ENCODE results near the gene F11R.
"Not testable (repeated sequence)": the region's sequence is repeated elsewhere in the genome, so short reads cannot be mapped to it uniquely, and the experiment has no call there.

The F11R gene

GRCh38 chr1:160993544-160994193, 27.3 kb downstream of the F11R start:
- no peak for DNase-seq (ENCODE audit: low read depth)
- TF ChIP-seq, protein P1, sequence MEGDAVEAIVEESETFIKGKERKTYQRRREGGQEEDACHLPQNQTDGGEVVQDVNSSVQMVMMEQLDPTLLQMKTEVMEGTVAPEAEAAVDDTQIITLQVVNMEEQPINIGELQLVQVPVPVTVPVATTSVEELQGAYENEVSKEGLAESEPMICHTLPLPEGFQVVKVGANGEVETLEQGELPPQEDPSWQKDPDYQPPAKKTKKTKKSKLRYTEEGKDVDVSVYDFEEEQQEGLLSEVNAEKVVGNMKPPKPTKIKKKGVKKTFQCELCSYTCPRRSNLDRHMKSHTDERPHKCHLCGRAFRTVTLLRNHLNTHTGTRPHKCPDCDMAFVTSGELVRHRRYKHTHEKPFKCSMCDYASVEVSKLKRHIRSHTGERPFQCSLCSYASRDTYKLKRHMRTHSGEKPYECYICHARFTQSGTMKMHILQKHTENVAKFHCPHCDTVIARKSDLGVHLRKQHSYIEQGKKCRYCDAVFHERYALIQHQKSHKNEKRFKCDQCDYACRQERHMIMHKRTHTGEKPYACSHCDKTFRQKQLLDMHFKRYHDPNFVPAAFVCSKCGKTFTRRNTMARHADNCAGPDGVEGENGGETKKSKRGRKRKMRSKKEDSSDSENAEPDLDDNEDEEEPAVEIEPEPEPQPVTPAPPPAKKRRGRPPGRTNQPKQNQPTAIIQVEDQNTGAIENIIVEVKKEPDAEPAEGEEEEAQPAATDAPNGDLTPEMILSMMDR (IDR thresholded peaks at IDR 0.05; ENCODE audit: control insufficient read depth, extremely low read depth, insufficient read depth) = peak; percentile 37
- no peak overlapping the region for H3K4me3 ChIP-seq (ENCODE audit: low read depth, low read length)

DNA sequence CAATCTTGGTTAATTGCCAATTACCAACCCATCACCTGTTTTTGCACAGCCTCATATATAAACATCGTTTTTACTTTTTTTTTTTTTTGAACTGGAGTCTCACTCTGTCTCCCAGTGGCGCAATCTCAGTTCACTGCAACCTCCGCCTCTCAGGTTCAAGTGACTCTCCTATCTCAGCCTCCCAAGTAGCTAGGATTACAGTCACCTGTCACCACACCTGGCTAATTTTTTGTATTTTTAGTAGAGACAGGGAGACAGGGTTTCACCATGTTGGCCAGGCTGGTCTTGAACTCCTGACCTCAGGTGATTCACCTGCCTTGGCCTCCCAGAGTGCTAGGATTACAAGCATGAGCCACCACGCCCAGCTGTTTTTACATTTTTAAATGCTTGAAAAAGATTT, 28.9 kb downstream of the F11R start:
- DNase-seq (ENCODE audit: low read depth); H3K4me3 ChIP-seq (ENCODE audit: low read depth, low read length): not testable (repeated sequence)

DNA sequence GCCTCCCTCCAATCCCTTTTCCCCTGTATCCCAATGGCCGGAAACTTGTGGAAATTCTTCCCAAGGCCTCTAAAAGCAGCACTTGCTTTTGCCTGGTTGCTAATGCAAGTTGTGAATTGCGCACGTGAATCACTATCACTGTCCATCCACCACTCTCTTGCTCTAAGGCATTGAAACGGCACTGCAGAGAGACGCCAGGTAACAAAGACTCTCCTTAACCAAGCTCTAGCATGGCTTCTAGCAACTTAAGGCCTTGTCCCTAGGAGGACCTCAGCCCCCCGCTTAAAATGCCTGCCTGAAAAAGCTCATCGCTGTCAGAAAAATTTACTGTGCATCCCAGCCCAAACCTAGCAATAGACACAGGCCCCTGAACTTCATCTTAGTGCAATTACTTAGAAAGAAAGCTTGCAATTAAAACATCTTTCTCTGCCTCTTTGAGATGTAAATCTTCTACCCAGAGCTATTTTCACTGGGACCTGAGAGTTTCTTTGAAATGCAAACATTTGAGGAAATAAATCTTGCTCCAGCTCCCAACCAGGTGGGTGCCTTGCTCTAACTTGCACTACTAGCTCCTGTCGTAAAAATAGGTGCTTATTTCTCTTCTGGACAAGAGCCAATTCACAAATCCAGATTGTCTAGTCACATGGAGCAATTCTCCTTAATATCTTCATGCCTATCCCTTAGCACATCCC, 33.4 kb downstream of the F11R start:
- no peak overlapping the region for H3K4me3 ChIP-seq (ENCODE audit: low read depth, low read length)
- TF ChIP-seq, protein P1 (IDR thresholded peaks at IDR 0.05; ENCODE audit: control insufficient read depth, extremely low read depth, insufficient read depth) = no peak
- DNase-seq (ENCODE audit: low read depth) = no peak

DNA sequence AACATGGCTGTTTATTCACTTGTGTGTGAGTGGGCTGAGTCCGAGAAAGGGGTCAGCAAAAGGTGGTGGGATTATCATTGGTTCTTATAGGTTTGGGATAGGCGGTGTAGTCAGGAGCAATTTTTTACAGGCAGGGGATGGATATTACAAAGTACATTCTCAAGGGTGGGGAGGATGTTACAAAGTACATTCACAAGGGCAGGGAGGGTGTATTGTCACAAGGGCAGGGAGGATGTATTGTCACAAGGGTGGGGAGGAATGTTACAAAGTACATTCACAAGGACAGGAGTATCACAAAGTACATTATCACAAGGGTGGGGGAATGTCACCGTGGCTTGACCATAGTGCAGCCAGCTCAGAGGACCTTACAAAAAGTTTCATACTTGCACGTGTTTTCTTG, 35.2 kb downstream of the F11R start:
- TF ChIP-seq, protein P1 (IDR thresholded peaks at IDR 0.05; ENCODE audit: control insufficient read depth, extremely low read depth, insufficient read depth) = no peak
- H3K4me3 ChIP-seq (ENCODE audit: low read depth, low read length) = no peak overlapping the region
- DNase-seq (ENCODE audit: low read depth) = no peak

DNA sequence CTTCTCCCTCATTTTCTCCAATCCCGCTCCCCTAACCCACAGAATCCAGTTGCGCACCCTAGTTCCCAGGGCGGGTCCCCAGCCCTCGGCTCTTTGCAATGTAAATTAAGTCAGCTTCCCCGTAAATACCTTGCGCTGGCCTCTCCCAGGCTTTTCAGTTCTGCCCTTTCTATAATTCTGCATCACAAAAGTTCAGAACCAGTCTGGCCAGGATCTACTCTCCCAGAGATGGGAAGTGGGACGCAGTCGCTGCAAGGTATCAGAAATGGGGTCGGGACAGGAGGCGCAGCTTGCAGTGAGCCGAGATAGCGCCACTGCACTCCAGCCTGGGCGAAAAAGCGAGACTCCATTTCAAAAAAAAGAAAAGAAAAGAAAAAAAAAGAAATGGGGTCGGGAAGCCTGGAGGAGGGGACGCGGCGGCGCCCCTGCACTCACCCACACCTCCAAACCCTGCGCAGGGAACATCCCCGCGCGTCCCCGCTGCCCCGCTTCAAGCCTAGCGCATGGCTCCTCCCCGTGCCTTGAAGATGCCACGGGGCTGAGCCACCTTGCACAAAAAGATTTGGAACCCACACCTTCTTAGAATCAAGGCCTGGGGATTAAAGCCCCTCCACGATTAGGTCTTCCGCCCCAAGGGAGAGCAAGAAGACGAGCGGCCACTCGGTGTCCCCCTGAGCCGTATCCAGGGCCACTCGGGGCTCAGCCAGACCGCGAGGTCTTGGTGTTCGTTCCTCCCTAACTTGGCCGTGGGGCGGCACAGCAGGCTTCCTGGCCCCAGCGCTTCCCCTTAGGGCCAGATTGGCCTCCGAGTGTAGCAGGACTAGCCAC, 39.2 kb downstream of the F11R start:
- TF ChIP-seq, protein P1 (IDR thresholded peaks at IDR 0.05; ENCODE audit: control insufficient read depth, extremely low read depth, insufficient read depth) = no peak
- H3K4me3 ChIP-seq (ENCODE audit: low read depth, low read length) = no peak overlapping the region
- no peak for DNase-seq (ENCODE audit: low read depth)

- no peak overlapping the region for H3K4me3 ChIP-seq (ENCODE audit: low read depth, low read length)
- TF ChIP-seq, protein P1 (IDR thresholded peaks at IDR 0.05; ENCODE audit: control insufficient read depth, extremely low read depth, insufficient read depth) = no peak
Measured at GRCh38 chr1:160979286-160979685, 41.7 kb downstream of the F11R start.

GRCh38 chr1:160978510-160978927, 42.4 kb downstream of the F11R start:
- DNase-seq (ENCODE audit: low read depth) = no peak
- TF ChIP-seq, protein P1 (IDR thresholded peaks at IDR 0.05; ENCODE audit: control insufficient read depth, extremely low read depth, insufficient read depth) = no peak
- H3K4me3 ChIP-seq (ENCODE audit: low read depth, low read length) = no peak overlapping the region

More at GRCh38 chr1:160979286-160979685, 41.7 kb downstream of the F11R start:
- DNase-seq (ENCODE audit: low read depth) = no peak
